ENCODE results near the gene WDR1.

Gene WDR1

DNA sequence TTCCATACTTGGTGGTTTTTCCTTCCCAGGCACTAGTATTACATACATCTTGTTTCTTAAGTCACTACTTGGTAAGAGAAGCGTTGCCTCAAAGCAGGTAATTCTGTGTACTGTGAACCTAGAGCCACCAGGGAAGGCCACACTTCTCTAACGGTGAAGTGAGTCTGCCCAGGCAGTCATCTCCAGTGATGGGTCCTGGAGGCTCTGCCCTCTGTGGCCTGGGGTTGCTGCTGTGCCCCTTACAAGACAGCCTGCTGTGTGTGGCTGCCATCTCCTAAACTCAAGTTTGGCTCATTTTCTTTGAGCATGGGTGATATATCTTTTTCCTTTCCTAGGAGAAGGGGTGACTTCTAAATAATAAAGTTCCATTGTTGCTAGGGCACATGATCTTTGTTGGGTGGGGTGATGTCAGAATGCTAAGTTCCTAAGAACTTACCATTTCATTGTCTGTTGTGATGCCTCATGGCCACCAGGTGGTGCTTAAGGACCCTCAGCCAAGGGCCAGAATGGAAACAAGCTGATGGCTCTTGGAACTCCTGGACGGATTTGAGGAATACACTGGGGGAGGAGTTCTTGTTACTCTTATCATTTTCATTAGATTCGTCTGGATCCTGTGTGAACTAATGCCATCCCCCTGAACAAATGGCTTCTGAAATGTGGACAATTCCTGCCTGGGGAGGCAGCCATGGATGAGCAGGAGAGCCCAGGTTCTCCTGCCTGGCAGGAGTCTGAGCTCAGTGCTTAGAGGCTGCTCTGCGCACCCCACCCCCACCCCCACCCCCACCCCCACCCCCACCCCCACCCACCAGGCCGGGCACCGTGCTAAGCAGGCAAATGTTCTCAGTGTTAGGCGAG lies 41.1 kb upstream of the WDR1 start:
- H2AFZ ChIP-seq (ENCODE audit: low read length), result no peak overlapping the region
- TF ChIP-seq EZH2 (IDR thresholded peaks at IDR 0.05; ENCODE audit: borderline replicate concordance, low read length), result no peak
- TF ChIP-seq, protein P1, sequence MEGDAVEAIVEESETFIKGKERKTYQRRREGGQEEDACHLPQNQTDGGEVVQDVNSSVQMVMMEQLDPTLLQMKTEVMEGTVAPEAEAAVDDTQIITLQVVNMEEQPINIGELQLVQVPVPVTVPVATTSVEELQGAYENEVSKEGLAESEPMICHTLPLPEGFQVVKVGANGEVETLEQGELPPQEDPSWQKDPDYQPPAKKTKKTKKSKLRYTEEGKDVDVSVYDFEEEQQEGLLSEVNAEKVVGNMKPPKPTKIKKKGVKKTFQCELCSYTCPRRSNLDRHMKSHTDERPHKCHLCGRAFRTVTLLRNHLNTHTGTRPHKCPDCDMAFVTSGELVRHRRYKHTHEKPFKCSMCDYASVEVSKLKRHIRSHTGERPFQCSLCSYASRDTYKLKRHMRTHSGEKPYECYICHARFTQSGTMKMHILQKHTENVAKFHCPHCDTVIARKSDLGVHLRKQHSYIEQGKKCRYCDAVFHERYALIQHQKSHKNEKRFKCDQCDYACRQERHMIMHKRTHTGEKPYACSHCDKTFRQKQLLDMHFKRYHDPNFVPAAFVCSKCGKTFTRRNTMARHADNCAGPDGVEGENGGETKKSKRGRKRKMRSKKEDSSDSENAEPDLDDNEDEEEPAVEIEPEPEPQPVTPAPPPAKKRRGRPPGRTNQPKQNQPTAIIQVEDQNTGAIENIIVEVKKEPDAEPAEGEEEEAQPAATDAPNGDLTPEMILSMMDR (IDR thresholded peaks at IDR 0.05; ENCODE audit: low read length), result peak; percentile 57
- no peak overlapping the region for H3K4me2 ChIP-seq (ENCODE audit: low read length)

DNA sequence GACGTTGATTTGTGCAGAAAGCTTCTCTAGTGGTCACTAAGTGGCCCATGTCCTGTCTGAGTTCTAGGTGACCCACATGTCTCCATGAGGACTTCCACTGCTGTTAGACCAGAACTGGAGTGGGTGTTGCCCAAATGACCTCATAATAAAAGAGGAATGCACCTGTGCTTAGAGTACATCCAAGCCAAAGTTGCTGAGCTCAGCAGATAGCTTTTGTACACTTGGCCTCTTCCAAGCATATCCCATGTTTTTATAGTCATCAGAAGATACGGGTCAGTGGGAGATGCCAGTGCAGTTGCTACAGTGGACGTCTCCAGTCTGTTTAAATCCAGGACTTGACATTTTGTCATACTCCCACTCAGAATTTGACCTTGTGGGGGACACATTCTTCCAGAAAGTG lies 37.6 kb upstream of the WDR1 start:
- Histone ChIP-seq H3K4me2 (ENCODE audit: low read length) (no peak overlapping the region), H3K79me2 (ENCODE audit: insufficient read depth, low read length) (no peaks in the 10 kb centered on the region), H3K36me3 (ENCODE audit: insufficient read depth, low read length) (no peaks in the 10 kb centered on the region), H3K4me3 (ENCODE audit: low read depth, low read length, poor library complexity, severe bottlenecking) (no peak overlapping the region), H3K4me1 (ENCODE audit: insufficient read depth, low read length, severe bottlenecking) (no peaks in the 10 kb centered on the region), H3K9me3 (ENCODE audit: low read length) (no peaks in the 10 kb centered on the region), H4K20me1 (ENCODE audit: insufficient read depth, low read length) (no peaks in the 10 kb centered on the region), H3K9me2 (ENCODE audit: low read depth, low read length) (no peaks in the 10 kb centered on the region), H3K9ac (ENCODE audit: low read length) (no peak overlapping the region), H3F3A (ENCODE audit: insufficient read depth, low read length) (no peaks in the 10 kb centered on the region), H3K27me3 (ENCODE audit: insufficient read depth, low read length) (no peaks in the 10 kb centered on the region), H2AFZ (ENCODE audit: low read length) (no peak overlapping the region), H3K27ac (ENCODE audit: low read depth, low read length, poor library complexity, severe bottlenecking) (no peak overlapping the region)
- TF ChIP-seq EZH2 (IDR thresholded peaks at IDR 0.05; ENCODE audit: borderline replicate concordance, low read length), result no peak
- TF ChIP-seq, protein P1 (IDR thresholded peaks at IDR 0.05; ENCODE audit: low read length), result no peak

More for the DNA sequence above, 41.1 kb upstream of the WDR1 start:
- Histone ChIP-seq H3K9ac (ENCODE audit: low read length) (no peak overlapping the region), H3F3A (ENCODE audit: insufficient read depth, low read length) (no peaks in the 10 kb centered on the region), H3K27me3 (ENCODE audit: insufficient read depth, low read length) (no peaks in the 10 kb centered on the region), H3K9me2 (ENCODE audit: low read depth, low read length) (no peaks in the 10 kb centered on the region), H3K4me1 (ENCODE audit: insufficient read depth, low read length, severe bottlenecking) (no peaks in the 10 kb centered on the region), H3K79me2 (ENCODE audit: insufficient read depth, low read length) (no peaks in the 10 kb centered on the region), H4K20me1 (ENCODE audit: insufficient read depth, low read length) (no peaks in the 10 kb centered on the region), H3K27ac (ENCODE audit: low read depth, low read length, poor library complexity, severe bottlenecking) (no peak overlapping the region), H3K9me3 (ENCODE audit: low read length) (no peaks in the 10 kb centered on the region), H3K36me3 (ENCODE audit: insufficient read depth, low read length) (no peaks in the 10 kb centered on the region), H3K4me3 (ENCODE audit: low read depth, low read length, poor library complexity, severe bottlenecking) (no peak overlapping the region)

GRCh38 chr4:10153161-10153560 lies 36.6 kb upstream of the WDR1 start:
- Histone ChIP-seq H3K4me3 (ENCODE audit: low read depth, low read length, poor library complexity, severe bottlenecking) (no peak overlapping the region), H3K27ac (ENCODE audit: low read depth, low read length, poor library complexity, severe bottlenecking) (no peak overlapping the region), H3F3A (ENCODE audit: insufficient read depth, low read length) (no peaks in the 10 kb centered on the region), H3K36me3 (ENCODE audit: insufficient read depth, low read length) (no peaks in the 10 kb centered on the region), H3K9ac (ENCODE audit: low read length) (no peak overlapping the region), H3K9me3 (ENCODE audit: low read length) (no peaks in the 10 kb centered on the region), H3K9me2 (ENCODE audit: low read depth, low read length) (no peaks in the 10 kb centered on the region), H4K20me1 (ENCODE audit: insufficient read depth, low read length) (no peaks in the 10 kb centered on the region), H3K4me2 (ENCODE audit: low read length) (no peak overlapping the region), H3K27me3 (ENCODE audit: insufficient read depth, low read length) (no peaks in the 10 kb centered on the region), H2AFZ (ENCODE audit: low read length) (no peak overlapping the region), H3K79me2 (ENCODE audit: insufficient read depth, low read length) (no peaks in the 10 kb centered on the region), H3K4me1 (ENCODE audit: insufficient read depth, low read length, severe bottlenecking) (no peaks in the 10 kb centered on the region)
- no peak for TF ChIP-seq EZH2 (IDR thresholded peaks at IDR 0.05; ENCODE audit: borderline replicate concordance, low read length)
- TF ChIP-seq, protein P1 (IDR thresholded peaks at IDR 0.05; ENCODE audit: low read length), result no peak

Data from OCI-LY1 (cell line).